GM12864 (cell line): ENCODE data around the gene ZNF749.

Source experiments
- DNase-seq: peaks from one replicate; pipeline ENCODE4 v3.0.0-alpha.2; 2011; ENCODE audit warnings: low read depth
- H3K4me3 ChIP-seq: 2 replicates; pipeline ENCODE4 v1.5.1; 2011; ENCODE audit warnings: mild to moderate bottlenecking, low read depth, low read length, control low read depth
- CTCF ChIP-seq: IDR thresholded peaks from 2 replicates; pipeline ENCODE4 v1.5.1; 2011; ENCODE audit warnings: low read depth, mild to moderate bottlenecking, moderate library complexity, low read length, control low read depth, inconsistent platforms; ENCODE audit errors: missing control alignments

Gene ZNF749

GRCh38 chr19:57435062-57435978 lies at the start of gene ZNF749:
TSS of gene ZNF749 (plus strand) at chr19:57435325. CDS start at chr19:57435579, 254 bp downstream.
- H3K4me3 ChIP-seq = peak within 1 kb of the TSS; percentile 78
- TF ChIP-seq CTCF = no peak
- peak; percentile 97 for DNase-seq

DNA sequence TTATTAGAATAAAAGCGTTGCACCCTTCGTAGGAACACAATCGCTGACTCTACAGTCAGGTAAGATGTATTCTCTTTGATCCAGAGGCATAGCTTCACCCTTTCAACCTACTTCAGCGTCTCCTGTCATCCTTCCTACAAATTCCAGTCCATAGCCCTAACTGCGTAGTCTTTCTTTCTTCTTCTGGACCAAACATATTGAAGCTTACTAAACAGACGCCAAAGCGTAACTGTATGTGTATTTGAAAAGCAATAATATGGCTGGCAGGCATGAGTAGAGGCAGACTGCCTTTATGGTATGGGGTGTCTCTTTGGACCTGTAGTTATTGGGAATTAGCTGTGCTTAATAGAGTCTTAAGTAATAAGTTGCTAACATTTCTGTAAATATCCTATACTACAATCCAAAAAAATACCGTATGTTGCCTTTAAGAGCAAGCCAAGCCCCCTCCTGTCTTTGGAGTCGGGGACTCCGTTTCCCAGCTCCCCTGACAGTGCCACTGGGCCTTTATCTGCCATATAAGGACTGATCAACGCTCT lies 45.9 kb upstream of the ZNF749 start:
- TF ChIP-seq CTCF = no peak
- H3K4me3 ChIP-seq = peak overlapping the region; percentile 70
- no peak for DNase-seq

- peak; percentile 21 for TF ChIP-seq CTCF
- H3K4me3 ChIP-seq = peak within 1 kb of the TSS; percentile 70
- peak; percentile 96 for DNase-seq
These were observed 45.2 kb upstream of the ZNF749 start, which contains the start of gene ZNF548 for GRCh38 chr19:57389730-57390598. TSS of gene ZNF548 (plus strand) at chr19:57389854. CDS start at chr19:57390100, 246 bp downstream.

- H3K4me3 ChIP-seq = no peak overlapping the region
- no peak for DNase-seq
- no peak for TF ChIP-seq CTCF
These were observed 39.4 kb upstream of the ZNF749 start for GRCh38 chr19:57395710-57396109.

- no peak for DNase-seq
- H3K4me3 ChIP-seq = no peak overlapping the region
- TF ChIP-seq CTCF = no peak
These were observed 36.3 kb upstream of the ZNF749 start for GRCh38 chr19:57398868-57399267.

GRCh38 chr19:57403737-57404563 lies 31.2 kb upstream of the ZNF749 start:
- no peak for DNase-seq
- no peak overlapping the region for H3K4me3 ChIP-seq
- TF ChIP-seq CTCF = no peak
